Uterus (tissue), 2 donors: ENCODE data around the gene DYTN.

Experiments used
- CTCF ChIP-seq, 4 experiments: fragments of 200-600 bp in 2 of 4; fragments of 450-650 bp in 2 of 4; sonication (generic) in 2 of 4; IDR thresholded peaks; one replicate each; pipeline ENCODE4 v1.5.1; 2016 to 2019; ENCODE audit warnings: antibody characterized with exemption in 4 of 4, mild to moderate bottlenecking in 2 of 4, moderate library complexity in 1 of 4
- POLR2A ChIP-seq, 2 donors: fragments of 450-650 bp; IDR thresholded peaks; one replicate each; pipeline ENCODE4 v1.6.1; 2016; ENCODE audit warnings: antibody characterized with exemption in 2 of 2, mild to moderate bottlenecking in 1 of 2, moderate library complexity in 1 of 2

- TF ChIP-seq CTCF (IDR thresholded peaks at IDR 0.05) (no peak), POLR2A (IDR thresholded peaks at IDR 0.05) (no peak)
Measured at GRCh38 chr2:206698811-206699210, 19.4 kb downstream of the DYTN start.
